Fibroblast of lung (primary cell): ENCODE measurements around the gene FIBP. TPM values are rescaled to one million over a fixed set of nuclear protein-coding genes. Genes with fewer than 3 reads are reported as not detected.

ENCODE experiments used
- DNase-seq, 2 donors: peaks; one replicate each; pipeline versions ENCODE4 v3.0.0 to v3.0.0-alpha.2; 2010; ENCODE audit warnings: low read depth in 2 of 2
- H2AFZ ChIP-seq: 2 replicates; pipeline ENCODE4 v1.5.1; 2012; ENCODE audit warnings: low read length, control low read depth, inconsistent platforms
- H3K27ac ChIP-seq: 2 replicates; pipeline ENCODE4 v1.5.1; 2011; ENCODE audit warnings: low read length, control low read depth; ENCODE audit not compliant: insufficient read depth
- H3K27me3 ChIP-seq: 2 replicates; pipeline ENCODE4 v1.5.1; 2011; ENCODE audit warnings: mild to moderate bottlenecking, low read length; ENCODE audit not compliant: control insufficient read depth, insufficient read depth
- H3K36me3 ChIP-seq: 2 replicates; pipeline ENCODE4 v1.5.1; 2011; ENCODE audit warnings: low read length; ENCODE audit not compliant: control insufficient read depth, insufficient read depth
- H3K4me1 ChIP-seq: 2 replicates; pipeline ENCODE4 v1.5.1; 2011; ENCODE audit warnings: low read length; ENCODE audit not compliant: control insufficient read depth, insufficient read depth; ENCODE audit errors: extremely low read depth
- H3K4me2 ChIP-seq: 2 replicates; pipeline ENCODE4 v1.5.1; 2011; ENCODE audit warnings: low read length, control low read depth; ENCODE audit not compliant: insufficient read depth; ENCODE audit errors: extremely low read depth
- H3K4me3 ChIP-seq, 4 experiments: fragments of 200-600 bp in 1 of 4; sonication (generic) in 1 of 4; replicated peaks in 1 of 4; 2 replicates each; pipeline ENCODE4 v1.5.1; 2011 to 2016; ENCODE audit warnings: low read length in 4 of 4, low read depth in 3 of 4, mild to moderate bottlenecking in 3 of 4, control low read depth in 2 of 4, inconsistent platforms in 1 of 4, mixed read lengths in 1 of 4; ENCODE audit not compliant: insufficient read depth in 1 of 4; ENCODE audit errors: control extremely low read depth in 1 of 4
- H3K79me2 ChIP-seq: 2 replicates; pipeline ENCODE4 v1.5.1; 2012; ENCODE audit warnings: mild to moderate bottlenecking, low read length, inconsistent platforms; ENCODE audit not compliant: control insufficient read depth, insufficient read depth
- H3K9ac ChIP-seq: 2 replicates; pipeline ENCODE4 v1.5.1; 2011; ENCODE audit warnings: mild to moderate bottlenecking, low read length, control low read depth; ENCODE audit not compliant: insufficient read depth
- H3K9me3 ChIP-seq: 2 replicates; pipeline ENCODE4 v1.5.1; 2012; ENCODE audit warnings: low read depth, low read length; ENCODE audit not compliant: control insufficient read depth, insufficient read depth
- H4K20me1 ChIP-seq: 2 replicates; pipeline ENCODE4 v1.5.1; 2011; ENCODE audit warnings: low read length; ENCODE audit not compliant: control insufficient read depth, insufficient read depth; ENCODE audit errors: extremely low read depth
- CTCF ChIP-seq, 2 donors: IDR thresholded peaks in 1 of 2; conservative IDR thresholded peaks in 1 of 2; 1 replicate in 1 of 2; 2 replicates in 1 of 2; pipeline ENCODE4 v1.5.1; 2011 to 2012; ENCODE audit warnings: low read length in 2 of 2, control low read depth in 1 of 2, inconsistent platforms in 1 of 2, low read depth in 1 of 2, mild to moderate bottlenecking in 1 of 2
- EZH2 ChIP-seq: IDR thresholded peaks from 2 replicates; pipeline ENCODE4 v1.5.1; 2012; ENCODE audit warnings: low read length, control low read depth, mild to moderate bottlenecking; ENCODE audit errors: missing control alignments
- polyA plus RNA-seq, 2 donors: library from polyadenylated mRNA; depleted of rRNA in 1 of 2; stranded (reverse) in 1 of 2; unstranded in 1 of 2; fragments of >200 nt; gene quantifications; 2 replicates each; pipeline ENCODE4 v1.2.1, GENCODE V29; 2011 to 2012; ENCODE audit warnings: missing spikeins in 1 of 2
- total RNA-seq: library from RNA; depleted of rRNA; stranded (reverse); fragments of >200 nt; gene quantifications from 2 replicates; pipeline ENCODE4 v1.2.1, GENCODE V29; 2014

The FIBP gene
- total and polyA plus RNA-seq, 2 donors (not counting 1 experiment from before 2014, with no cell fraction given), result 81.0 to 168 TPM

GRCh38 chr11:65919573-65920371, 31.5 kb upstream of the FIBP start:
- Histone ChIP-seq H3K4me3 (peak overlapping the region; percentile 68 to 95 (median 76)), H3K4me2 (peak overlapping the region; percentile 86), H2AFZ (peak overlapping the region; percentile 56), H4K20me1 (no peaks in the 10 kb centered on the region), H3K4me1 (peaks cover 35% of the 10 kb centered on the region), H3K27me3 (no peaks in the 10 kb centered on the region), H3K27ac (peak overlapping the region; percentile 69), H3K79me2 (peaks cover 62% of the 10 kb centered on the region), H3K9ac (peak overlapping the region; percentile 76), H3K36me3 (peaks cover 20% of the 10 kb centered on the region), H3K9me3 (no peaks in the 10 kb centered on the region)
- DNase-seq, result peak in 1 of 2 donors; percentile 17
- no peak for TF ChIP-seq EZH2
- no peak for TF ChIP-seq CTCF (conservative IDR thresholded peaks at IDR 0.05 in 1 of 2, IDR thresholded peaks at IDR 0.05 in 1 of 2; ENCODE audit: low read depth in 1 of 2, low read length in 2 of 2)

- Histone ChIP-seq H3K9ac (peak within 1 kb of the TSS; percentile 94), H3K4me1 (peaks cover 38% of the 10 kb centered on the region), H3K4me2 (peak within 1 kb of the TSS; percentile 86), H3K36me3 (peaks cover 18% of the 10 kb centered on the region), H3K4me3 (peak within 1 kb of the TSS; percentile 74 to 95 (median 92)), H3K9me3 (no peaks in the 10 kb centered on the region), H2AFZ (peak within 1 kb of the TSS; percentile 56), H4K20me1 (no peaks in the 10 kb centered on the region), H3K79me2 (peaks cover 64% of the 10 kb centered on the region), H3K27ac (peak within 1 kb of the TSS; percentile 99), H3K27me3 (no peaks in the 10 kb centered on the region)
- peak; percentile 98 to 99 for DNase-seq
- TF ChIP-seq EZH2, result no peak
- no peak for TF ChIP-seq CTCF (conservative IDR thresholded peaks at IDR 0.05 in 1 of 2, IDR thresholded peaks at IDR 0.05 in 1 of 2; ENCODE audit: low read depth in 1 of 2, low read length in 2 of 2)
Measured at GRCh38 chr11:65919141-65919572, 30.9 kb upstream of the FIBP start, which contains the start of gene DRAP1. TSS of gene DRAP1 (plus strand) at chr11:65919426. CDS start at chr11:65919502, 76 bp downstream.
